HG03565 (cell line): ENCODE measurements around the gene ASGR2.
"Not testable (repeated sequence)": the region's sequence is repeated elsewhere in the genome, so short reads cannot be mapped to it uniquely, and the experiment has no call there.

Experiments used
- ATAC-seq: cut with Tn5 transposase; IDR thresholded peaks from one replicate; pipeline ENCODE4 v1.9.1; 2021; ENCODE audit warnings: mild to moderate bottlenecking, moderate library complexity; ENCODE audit not compliant: unreplicated experiment

ASGR2 gene

GRCh38 chr17:7100641-7101379, 13.8 kb downstream of the ASGR2 start:
- not testable (repeated sequence) for ATAC-seq

GRCh38 chr17:7098802-7099459, 15.7 kb downstream of the ASGR2 start:
- no peak for ATAC-seq

- no peak for ATAC-seq
Observed at GRCh38 chr17:7097940-7098339, 16.7 kb downstream of the ASGR2 start.

GRCh38 chr17:7095625-7096024, 19.0 kb downstream of the ASGR2 start:
- ATAC-seq: no peak

GRCh38 chr17:7094652-7095019, 20.0 kb downstream of the ASGR2 start:
- ATAC-seq: no peak

GRCh38 chr17:7091311-7092005, 23.2 kb downstream of the ASGR2 start:
- ATAC-seq: not testable (repeated sequence)

- not testable (repeated sequence) for ATAC-seq
Observed at GRCh38 chr17:7089570-7089969, 25.1 kb downstream of the ASGR2 start.

GRCh38 chr17:7088442-7088841, 26.2 kb downstream of the ASGR2 start:
- ATAC-seq: not testable (repeated sequence)

- no peak for ATAC-seq
Observed at GRCh38 chr17:7084088-7084487, 30.5 kb downstream of the ASGR2 start.

- ATAC-seq: no peak
Observed at GRCh38 chr17:7083592-7083991, 31.0 kb downstream of the ASGR2 start.

- ATAC-seq: no peak
Observed at GRCh38 chr17:7081341-7082062, 33.1 kb downstream of the ASGR2 start.

GRCh38 chr17:7080456-7081041, 34.1 kb downstream of the ASGR2 start:
- no peak for ATAC-seq

GRCh38 chr17:7079581-7080455, 34.8 kb downstream of the ASGR2 start, which contains the start of gene CLEC10A:
TSS of gene CLEC10A (minus strand) at chr17:7080251. CDS start at chr17:7078812, 1,439 bp downstream.
- ATAC-seq: no peak

- no peak for ATAC-seq
Observed at GRCh38 chr17:7078711-7079110, 35.9 kb downstream of the ASGR2 start.

GRCh38 chr17:7077911-7078546, 36.6 kb downstream of the ASGR2 start:
- no peak for ATAC-seq

- no peak for ATAC-seq
Observed at GRCh38 chr17:7074931-7075330, 39.7 kb downstream of the ASGR2 start.

- ATAC-seq: no peak
Observed at GRCh38 chr17:7072406-7072805, 42.2 kb downstream of the ASGR2 start.

- no peak for ATAC-seq
Observed at GRCh38 chr17:7070712-7071111, 43.9 kb downstream of the ASGR2 start.

GRCh38 chr17:7068268-7068667, 46.4 kb downstream of the ASGR2 start:
- no peak for ATAC-seq
